HG02610 (cell line): ENCODE data around the gene TBXA2R.
"Not testable (repeated sequence)": the region's sequence is repeated elsewhere in the genome, so short reads cannot be mapped to it uniquely, and the experiment has no call there.

Experiments used
- ATAC-seq: cut with Tn5 transposase; IDR thresholded peaks from one replicate; pipeline ENCODE4 v1.9.1; 2021; ENCODE audit warnings: mild to moderate bottlenecking, moderate library complexity; ENCODE audit not compliant: unreplicated experiment

TBXA2R gene

DNA sequence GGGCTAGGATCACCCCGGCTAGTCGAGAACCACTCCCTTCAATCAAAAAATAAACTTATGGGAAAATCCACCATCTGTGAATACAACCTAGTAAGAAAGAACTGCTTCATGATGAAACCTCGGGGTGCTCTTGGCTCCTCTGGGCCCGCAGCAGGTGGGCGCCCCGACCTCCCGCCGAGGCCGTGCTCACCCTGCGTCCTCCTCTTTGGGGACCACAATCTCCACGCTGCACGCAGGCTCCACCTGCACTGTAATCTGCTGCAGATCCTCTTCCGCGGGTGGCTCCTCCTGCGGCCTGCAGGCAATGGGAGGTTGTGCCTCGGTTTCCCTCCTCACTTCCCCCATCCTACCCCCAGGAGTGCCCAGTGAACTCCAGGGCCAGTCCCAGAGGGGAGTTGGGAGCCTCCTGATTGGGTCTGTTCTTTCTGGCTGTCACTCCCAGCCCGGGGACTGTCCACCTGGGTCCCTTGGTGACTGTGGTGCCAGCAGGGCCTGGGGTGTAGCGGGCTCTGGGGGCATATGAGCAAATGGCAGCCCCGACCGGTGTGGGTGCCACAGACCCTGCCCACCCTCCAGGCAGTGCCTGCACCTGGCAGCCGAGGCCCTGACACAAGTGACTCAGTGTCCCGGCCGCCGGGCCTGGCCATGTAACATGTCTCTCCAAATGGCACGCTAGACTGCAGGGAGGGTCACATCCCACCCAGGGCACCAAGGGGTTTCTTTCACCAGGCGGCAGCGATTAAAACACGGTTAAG is 35.0 kb upstream of the TBXA2R start:
- ATAC-seq = no peak

DNA sequence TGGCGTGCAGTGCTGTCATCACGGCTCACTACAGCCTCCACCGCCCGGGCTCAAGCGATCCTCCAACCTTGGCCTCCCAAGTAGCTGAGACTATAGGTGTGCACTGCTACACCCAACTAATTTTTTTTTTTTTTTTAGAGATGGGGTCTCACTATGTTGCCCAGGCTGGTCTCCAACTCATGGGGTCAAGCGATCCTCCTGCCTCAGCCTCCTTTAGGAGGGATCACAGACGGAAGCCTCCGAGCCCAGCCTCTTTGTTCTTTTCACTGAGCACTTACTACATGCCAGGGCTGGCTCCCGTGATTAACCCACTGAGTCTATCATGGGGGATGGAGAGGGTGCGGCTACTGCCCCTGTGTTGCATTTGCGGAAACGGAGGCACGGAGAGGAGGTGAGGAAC is 32.8 kb upstream of the TBXA2R start:
- ATAC-seq = no peak

GRCh38 chr19:3638208-3639193 is 31.8 kb upstream of the TBXA2R start:
- no peak for ATAC-seq

- no peak for ATAC-seq
Observed at GRCh38 chr19:3637621-3638020, 30.9 kb upstream of the TBXA2R start.

DNA sequence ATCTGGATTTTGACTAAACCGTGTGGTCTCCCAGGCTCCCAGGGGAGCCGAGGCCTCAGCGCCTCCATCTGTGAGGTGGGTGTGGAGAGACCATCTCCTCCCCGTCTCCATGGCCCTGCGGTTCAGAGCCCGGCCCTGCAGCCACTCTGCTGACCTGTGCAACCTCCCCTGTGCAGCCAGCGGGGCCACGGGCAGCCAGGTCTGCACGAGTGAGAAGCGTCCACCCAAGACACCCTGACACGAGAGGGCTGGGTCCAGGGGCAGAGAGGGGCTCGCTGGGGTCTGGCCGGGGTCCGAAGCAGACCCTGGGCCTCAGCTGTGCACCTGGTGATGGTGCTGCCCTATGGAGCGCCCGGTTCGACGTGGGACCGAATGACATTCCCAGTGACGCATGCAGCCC is 30.3 kb upstream of the TBXA2R start:
- no peak for ATAC-seq

DNA sequence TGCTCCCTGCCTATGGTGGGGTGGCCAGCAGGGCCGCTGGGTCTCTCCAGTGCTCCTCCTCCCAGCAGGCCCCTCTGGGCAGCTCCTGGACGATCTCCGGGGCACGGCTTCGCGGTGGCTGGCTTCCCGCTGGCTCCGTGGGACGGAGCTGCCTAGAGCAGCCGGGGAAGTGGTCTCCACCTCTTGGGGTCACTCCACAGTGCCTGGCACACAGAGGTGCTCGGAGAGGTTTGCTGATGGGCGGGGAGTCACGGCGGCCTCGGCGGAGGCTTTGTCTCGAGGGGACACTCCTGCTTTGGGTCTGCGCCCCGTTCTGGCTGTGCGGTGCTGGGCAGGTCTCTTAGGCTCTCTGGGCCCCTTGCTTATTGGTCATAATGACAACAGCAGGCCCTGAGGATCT is 29.8 kb upstream of the TBXA2R start:
- no peak for ATAC-seq

DNA sequence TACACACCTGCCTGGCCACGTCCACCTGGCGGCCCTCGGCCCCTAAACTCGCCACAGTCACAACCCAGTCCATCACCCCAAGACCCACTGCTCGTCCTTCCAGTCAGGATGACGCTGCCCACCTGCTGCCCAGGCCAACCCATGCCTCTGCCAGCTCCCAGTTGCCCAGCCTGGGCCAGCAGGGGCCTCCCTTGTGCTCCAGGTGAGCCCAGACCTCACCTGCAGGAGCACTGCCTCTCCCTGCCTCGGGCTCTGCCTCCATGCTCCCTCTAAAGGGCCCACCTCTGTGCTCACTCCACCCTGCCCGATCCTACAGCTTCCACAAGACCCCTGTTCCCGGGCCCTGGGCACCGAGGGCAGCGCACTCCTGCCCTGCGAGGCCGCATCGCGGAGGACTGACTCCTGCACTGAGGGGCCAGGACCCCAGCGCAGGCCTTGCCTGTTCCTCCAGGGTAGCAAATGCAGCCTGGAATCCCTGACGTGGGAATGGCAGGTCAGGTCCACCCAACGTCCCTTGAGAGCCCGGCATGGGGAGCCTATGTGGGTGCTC is 27.9 kb upstream of the TBXA2R start:
- no peak for ATAC-seq

GRCh38 chr19:3633559-3633988 is 26.9 kb upstream of the TBXA2R start:
- ATAC-seq = no peak

- no peak for ATAC-seq
Observed at GRCh38 chr19:3632739-3633558, 26.3 kb upstream of the TBXA2R start.

DNA sequence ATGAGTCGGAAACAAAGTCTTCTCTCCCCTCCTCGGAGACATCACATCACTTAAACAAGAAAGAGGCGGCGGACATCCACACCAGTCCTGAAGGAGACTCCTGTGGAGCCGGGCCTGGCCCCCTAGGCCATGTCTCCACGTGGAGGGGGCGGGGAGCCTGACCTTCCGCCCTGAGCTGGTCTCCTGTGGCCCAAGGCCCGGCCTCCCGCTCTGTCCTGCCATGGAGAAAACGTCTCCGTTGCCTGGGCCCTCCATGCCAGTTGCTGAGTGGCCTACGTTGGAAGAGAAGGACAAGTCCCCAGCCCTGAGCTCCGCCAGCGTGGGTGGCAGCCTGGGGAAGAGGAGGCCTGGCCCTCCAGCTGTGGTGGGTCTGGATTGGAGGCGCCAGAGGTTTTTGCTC is 25.4 kb upstream of the TBXA2R start:
- no peak for ATAC-seq

DNA sequence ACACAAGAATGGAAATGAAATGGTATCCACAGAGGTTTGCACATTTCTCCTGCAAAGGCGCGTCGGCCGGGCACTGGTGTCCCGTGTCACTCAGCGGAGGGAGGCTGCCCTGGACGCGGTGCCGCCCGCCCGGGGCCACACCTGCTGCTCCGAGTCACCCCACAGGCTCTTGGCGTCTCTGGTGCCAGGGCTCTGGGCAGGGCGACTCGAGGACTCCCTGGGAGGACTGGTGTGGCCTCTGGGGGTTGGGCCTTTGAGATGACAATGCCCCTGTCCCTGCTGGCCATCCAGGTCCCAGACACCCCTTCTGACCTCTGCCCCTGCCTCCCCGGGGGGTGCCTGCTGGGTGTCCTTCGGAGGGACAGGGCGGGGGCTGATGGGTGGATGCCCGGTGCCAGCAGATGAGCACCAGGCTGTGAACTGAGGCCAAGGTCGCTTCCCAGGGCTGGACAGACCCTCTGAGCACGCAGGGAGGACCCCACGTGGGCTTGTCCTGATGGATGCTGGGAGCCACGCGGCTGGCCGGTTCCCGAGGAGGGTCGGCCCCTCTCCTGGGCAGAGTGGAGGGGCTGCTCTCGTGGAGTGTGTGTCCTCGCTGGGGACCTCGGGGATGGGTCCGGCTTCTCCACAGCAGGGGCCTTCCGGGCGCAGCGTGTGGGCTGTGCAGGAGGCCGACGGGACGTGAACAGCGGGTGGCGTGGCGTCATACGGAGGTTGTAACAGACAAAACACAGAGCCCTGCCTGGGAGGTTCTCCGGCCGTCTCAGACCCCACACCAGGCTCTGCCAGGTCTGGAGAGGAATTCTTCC is 24.6 kb upstream of the TBXA2R start:
- no peak for ATAC-seq

- ATAC-seq = not testable (repeated sequence)
Observed at GRCh38 chr19:3628766-3629165, 22.1 kb upstream of the TBXA2R start.

GRCh38 chr19:3627351-3627723 is 20.7 kb upstream of the TBXA2R start:
- ATAC-seq = no peak

DNA sequence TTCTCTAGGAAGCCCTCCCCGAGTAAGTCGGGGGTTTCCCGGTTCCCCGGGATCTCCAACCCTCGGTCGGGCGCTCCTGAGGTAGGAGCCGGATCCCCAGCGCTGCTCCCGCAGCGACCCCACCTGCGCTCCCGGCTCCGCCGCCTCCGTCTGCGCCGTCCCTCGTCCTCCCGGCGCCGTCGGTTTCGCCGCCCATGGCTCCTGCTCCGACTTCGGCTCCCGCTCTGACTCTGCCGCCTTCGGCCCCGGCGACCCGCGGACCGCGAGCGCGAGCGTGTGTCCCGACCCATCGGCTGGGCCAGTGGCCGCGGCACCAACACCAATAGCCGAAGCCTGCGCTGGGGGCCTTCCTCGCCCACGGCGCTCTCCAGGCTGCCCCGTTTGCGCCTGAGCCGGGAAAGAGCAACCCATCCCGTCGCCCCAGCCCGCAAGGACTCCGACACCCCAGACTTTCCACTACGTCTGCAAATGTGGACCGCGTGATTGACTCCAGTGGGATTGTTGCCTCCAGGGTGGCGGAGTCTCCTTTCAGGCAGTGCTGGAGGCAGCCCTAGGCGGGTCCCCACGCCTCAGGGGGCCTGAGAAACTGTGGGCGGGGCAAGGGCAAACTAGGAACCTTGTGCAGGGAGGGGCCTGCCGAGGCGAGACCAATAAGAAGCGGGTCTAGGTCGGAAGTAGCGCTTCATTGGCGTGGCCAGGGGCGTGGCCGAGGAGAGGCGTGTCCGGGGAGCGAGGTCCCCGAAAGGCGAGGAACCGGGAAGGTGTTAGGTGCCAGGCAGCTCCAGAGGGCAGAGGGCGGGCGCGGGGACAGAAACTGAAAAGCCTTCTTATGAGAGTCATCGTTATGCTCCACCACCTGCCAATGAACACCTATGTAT is 20.0 kb upstream of the TBXA2R start, which contains the start of gene CACTIN:
TSS of gene CACTIN (minus strand) at position 318 of the 878 bp plus-strand sequence. CDS start at position 290, 28 bp downstream.
- peak; percentile 86 for ATAC-seq

GRCh38 chr19:3625996-3626472 is 19.4 kb upstream of the TBXA2R start:
- ATAC-seq = peak; percentile 2

DNA sequence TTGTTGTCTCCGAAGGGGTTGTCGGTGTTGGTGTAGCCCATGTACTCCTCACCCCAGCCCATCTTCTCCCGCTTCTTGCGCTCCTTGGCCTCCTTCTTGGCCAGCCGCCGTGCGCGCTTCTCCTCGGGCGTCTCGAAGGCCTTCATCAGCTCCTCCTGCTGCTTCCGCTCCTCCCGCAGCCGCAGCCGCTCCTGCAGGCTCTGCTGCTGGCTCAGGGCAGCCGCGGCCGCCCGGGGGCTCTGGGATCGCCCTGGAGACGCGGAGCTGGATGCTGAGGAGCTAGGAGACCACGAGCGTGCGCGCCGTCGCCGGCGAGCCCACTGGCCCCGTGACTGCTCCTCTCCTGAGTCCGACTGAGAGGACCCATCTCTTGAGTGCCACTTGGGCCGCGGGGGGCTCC is 17.0 kb upstream of the TBXA2R start:
- no peak for ATAC-seq

GRCh38 chr19:3622224-3622623 is 15.5 kb upstream of the TBXA2R start:
- ATAC-seq = no peak

DNA sequence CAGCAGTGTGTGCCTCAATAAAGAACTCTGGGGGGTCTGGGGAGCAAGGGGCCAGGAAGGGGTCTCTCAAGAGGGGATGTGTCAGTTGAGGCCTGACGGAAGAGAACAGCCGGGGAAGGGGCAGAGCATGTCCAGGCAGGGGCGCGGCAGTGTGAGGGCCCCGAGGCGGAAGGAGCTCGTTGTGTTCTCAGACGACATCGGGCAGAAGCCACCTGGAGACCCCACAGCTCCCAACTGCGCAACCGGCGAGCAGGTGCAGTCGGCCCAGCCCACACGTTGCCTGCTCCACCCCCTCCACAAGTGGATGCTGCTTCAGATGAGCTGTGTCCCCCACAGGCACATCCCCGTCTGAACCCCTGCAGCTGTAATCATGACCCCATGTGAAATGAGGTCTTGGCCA is 15.0 kb upstream of the TBXA2R start:
- no peak for ATAC-seq
